SK-N-DZ (cell line): Measurements from ENCODE around the gene P2RX1.

Experiments used
- DNase-seq: peaks from one replicate; pipeline ENCODE4 v3.0.0-alpha.2; 2015; ENCODE audit warnings: low spot score

Gene P2RX1

GRCh38 chr17:3924512-3925350 lies 8.5 kb upstream of the P2RX1 start:
- no peak for DNase-seq

- no peak for DNase-seq
Observed at GRCh38 chr17:3923466-3924190, 7.4 kb upstream of the P2RX1 start.

- DNase-seq = no peak
Observed at GRCh38 chr17:3922765-3923164, 6.5 kb upstream of the P2RX1 start.

GRCh38 chr17:3921502-3922319 lies 5.4 kb upstream of the P2RX1 start:
- DNase-seq = no peak

- peak; percentile 47 for DNase-seq
Observed at GRCh38 chr17:3921006-3921405, 4.7 kb upstream of the P2RX1 start.

GRCh38 chr17:3919123-3919624 lies 2.9 kb upstream of the P2RX1 start:
- DNase-seq = no peak

- no peak for DNase-seq
Observed at GRCh38 chr17:3918372-3919122, 2.3 kb upstream of the P2RX1 start.

- no peak for DNase-seq
Observed at GRCh38 chr17:3917391-3917931, 1.2 kb upstream of the P2RX1 start.

- DNase-seq = no peak
Observed at GRCh38 chr17:3916825-3917224, 560 bp upstream of the P2RX1 start.

GRCh38 chr17:3915581-3915994 lies 677 bp downstream of the P2RX1 start:
- DNase-seq = no peak

GRCh38 chr17:3914312-3914670 lies 2.0 kb downstream of the P2RX1 start:
- DNase-seq = no peak

- DNase-seq = peak; percentile 72
Observed at GRCh38 chr17:3913531-3914311, 2.5 kb downstream of the P2RX1 start.

- DNase-seq = no peak
Observed at GRCh38 chr17:3912827-3913226, 3.4 kb downstream of the P2RX1 start.

- peak; percentile 56 for DNase-seq
Observed at GRCh38 chr17:3911271-3912053, 4.8 kb downstream of the P2RX1 start.

GRCh38 chr17:3910420-3911270 lies 5.6 kb downstream of the P2RX1 start:
- DNase-seq = no peak

GRCh38 chr17:3909257-3909656 lies 7.0 kb downstream of the P2RX1 start:
- no peak for DNase-seq

- no peak for DNase-seq
Observed at GRCh38 chr17:3907483-3908216, 8.6 kb downstream of the P2RX1 start.

- no peak for DNase-seq
Observed at GRCh38 chr17:3906881-3907280, 9.4 kb downstream of the P2RX1 start.
